GM18517 (cell line): ENCODE results near the gene ANKRD6.
A peak's percentile ranks its signal among the peaks of the same experiment; 100 is the strongest.
"Not testable (repeated sequence)": the region's sequence is repeated elsewhere in the genome, so short reads cannot be mapped to it uniquely, and the experiment has no call there.

ENCODE experiments used
- ATAC-seq: cut with Tn5 transposase; IDR thresholded peaks from one replicate; pipeline ENCODE4 v1.9.1; 2021; ENCODE audit warnings: mild to moderate bottlenecking, moderate library complexity; ENCODE audit not compliant: unreplicated experiment

Gene ANKRD6

GRCh38 chr6:89432875-89433251 lies at the start of gene ANKRD6:
Gene ANKRD6, plus strand, starts transcription at chr6:89433152. Its CDS starts 133,825 bp downstream, at chr6:89566977.
- ATAC-seq, result peak; percentile 66

GRCh38 chr6:89385156-89385667 lies 47.7 kb upstream of the ANKRD6 start:
- no peak for ATAC-seq

GRCh38 chr6:89385846-89386245 lies 47.1 kb upstream of the ANKRD6 start:
- no peak for ATAC-seq

GRCh38 chr6:89386917-89387491 lies 45.9 kb upstream of the ANKRD6 start:
- ATAC-seq, result peak; percentile 19

- peak; percentile 98 for ATAC-seq
These were observed 45.3 kb upstream of the ANKRD6 start for GRCh38 chr6:89387516-89388201.

GRCh38 chr6:89388846-89389245 lies 44.1 kb upstream of the ANKRD6 start:
- ATAC-seq, result no peak

GRCh38 chr6:89392823-89393222 lies 40.1 kb upstream of the ANKRD6 start:
- ATAC-seq, result no peak

GRCh38 chr6:89393659-89394058 lies 39.3 kb upstream of the ANKRD6 start:
- ATAC-seq, result no peak

- ATAC-seq, result not testable (repeated sequence)
These were observed 35.1 kb upstream of the ANKRD6 start for GRCh38 chr6:89397884-89398283.

- ATAC-seq, result no peak
These were observed 34.0 kb upstream of the ANKRD6 start for GRCh38 chr6:89398762-89399525.

GRCh38 chr6:89400050-89400449 lies 32.9 kb upstream of the ANKRD6 start:
- ATAC-seq, result no peak

- no peak for ATAC-seq
These were observed 32.0 kb upstream of the ANKRD6 start for GRCh38 chr6:89400912-89401399.

GRCh38 chr6:89402776-89403175 lies 30.2 kb upstream of the ANKRD6 start:
- no peak for ATAC-seq

- no peak for ATAC-seq
These were observed 28.4 kb upstream of the ANKRD6 start for GRCh38 chr6:89404512-89404911.

- ATAC-seq, result no peak
These were observed 26.8 kb upstream of the ANKRD6 start for GRCh38 chr6:89406141-89406540.

GRCh38 chr6:89409461-89410035 lies 23.4 kb upstream of the ANKRD6 start:
- no peak for ATAC-seq

GRCh38 chr6:89410231-89410761 lies 22.7 kb upstream of the ANKRD6 start:
- peak; percentile 44 for ATAC-seq

GRCh38 chr6:89410788-89411144 lies 22.2 kb upstream of the ANKRD6 start:
- peak; percentile 16 for ATAC-seq

- ATAC-seq, result peak; percentile 37
These were observed 21.5 kb upstream of the ANKRD6 start for GRCh38 chr6:89411145-89412070.
